Muscle layer of colon (tissue), 2 donors: ENCODE data around the gene MRPS2.

Source experiments
- H3K27ac ChIP-seq: one replicate; pipeline ENCODE4 v1.7.0; 2013; ENCODE audit warnings: low read depth, mild to moderate bottlenecking, low read length, moderate library complexity
- H3K27me3 ChIP-seq, 2 donors: one replicate each; pipeline ENCODE4 v1.7.0; 2013; ENCODE audit warnings: low read length in 2 of 2, mild to moderate bottlenecking in 2 of 2; ENCODE audit not compliant: insufficient read depth in 2 of 2, control insufficient read depth in 1 of 2
- H3K36me3 ChIP-seq: one replicate; pipeline ENCODE4 v1.7.0; 2013; ENCODE audit warnings: mild to moderate bottlenecking, low read length; ENCODE audit not compliant: insufficient read depth
- H3K4me1 ChIP-seq: one replicate; pipeline ENCODE4 v1.7.0; 2013; ENCODE audit warnings: mild to moderate bottlenecking, low read length; ENCODE audit not compliant: insufficient read depth
- H3K4me3 ChIP-seq, 2 donors: one replicate each; pipeline ENCODE4 v1.7.0; 2013; ENCODE audit warnings: low read length in 2 of 2, low read depth in 1 of 2, mild to moderate bottlenecking in 1 of 2, moderate library complexity in 1 of 2
- H3K9ac ChIP-seq: one replicate; pipeline ENCODE4 v1.7.0; 2013; ENCODE audit warnings: low read length
- H3K9me3 ChIP-seq: one replicate; pipeline ENCODE4 v1.7.0; 2013; ENCODE audit warnings: mild to moderate bottlenecking, low read length
- donor health status: abdominal sarcoma.
- donor health status: Adenocarcinoma of cecum.

MRPS2 gene

DNA sequence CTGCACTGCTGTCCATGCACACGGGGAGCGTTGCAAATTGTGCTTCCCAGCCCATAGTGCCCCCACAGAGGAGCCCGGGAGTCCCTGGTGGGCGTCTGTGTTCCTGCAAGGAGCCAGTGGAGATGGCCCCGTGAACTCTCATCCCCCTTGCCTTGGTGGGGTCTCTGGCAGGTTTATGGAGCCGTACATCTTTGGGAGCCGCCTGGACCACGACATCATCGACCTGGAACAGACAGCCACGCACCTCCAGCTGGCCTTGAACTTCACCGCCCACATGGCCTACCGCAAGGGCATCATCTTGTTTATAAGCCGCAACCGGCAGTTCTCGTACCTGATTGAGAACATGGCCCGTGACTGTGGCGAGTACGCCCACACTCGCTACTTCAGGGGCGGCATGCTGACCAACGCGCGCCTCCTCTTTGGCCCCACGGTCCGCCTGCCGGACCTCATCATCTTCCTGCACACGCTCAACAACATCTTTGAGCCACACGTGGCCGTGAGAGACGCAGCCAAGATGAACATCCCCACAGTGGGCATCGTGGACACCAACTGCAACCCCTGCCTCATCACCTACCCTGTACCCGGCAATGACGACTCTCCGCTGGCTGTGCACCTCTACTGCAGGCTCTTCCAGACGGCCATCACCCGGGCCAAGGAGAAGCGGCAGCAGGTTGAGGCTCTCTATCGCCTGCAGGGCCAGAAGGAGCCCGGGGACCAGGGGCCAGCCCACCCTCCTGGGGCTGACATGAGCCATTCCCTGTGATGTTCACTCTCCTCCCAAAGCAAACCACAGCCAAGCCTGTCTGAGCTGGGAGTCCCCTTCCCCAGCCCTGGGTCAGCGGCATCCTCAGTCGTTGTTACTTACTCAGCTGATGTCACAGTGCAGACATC is 3.1 kb downstream of the MRPS2 start:
- Histone ChIP-seq H3K9me3 (no peaks in the 10 kb centered on the region), H3K27ac (no peak overlapping the region), H3K27me3 (no peaks in the 10 kb centered on the region), H3K9ac (no peak overlapping the region), H3K4me3 (no peak overlapping the region), H3K36me3 (peaks cover 37% of the 10 kb centered on the region), H3K4me1 (peaks cover 14% of the 10 kb centered on the region)

DNA sequence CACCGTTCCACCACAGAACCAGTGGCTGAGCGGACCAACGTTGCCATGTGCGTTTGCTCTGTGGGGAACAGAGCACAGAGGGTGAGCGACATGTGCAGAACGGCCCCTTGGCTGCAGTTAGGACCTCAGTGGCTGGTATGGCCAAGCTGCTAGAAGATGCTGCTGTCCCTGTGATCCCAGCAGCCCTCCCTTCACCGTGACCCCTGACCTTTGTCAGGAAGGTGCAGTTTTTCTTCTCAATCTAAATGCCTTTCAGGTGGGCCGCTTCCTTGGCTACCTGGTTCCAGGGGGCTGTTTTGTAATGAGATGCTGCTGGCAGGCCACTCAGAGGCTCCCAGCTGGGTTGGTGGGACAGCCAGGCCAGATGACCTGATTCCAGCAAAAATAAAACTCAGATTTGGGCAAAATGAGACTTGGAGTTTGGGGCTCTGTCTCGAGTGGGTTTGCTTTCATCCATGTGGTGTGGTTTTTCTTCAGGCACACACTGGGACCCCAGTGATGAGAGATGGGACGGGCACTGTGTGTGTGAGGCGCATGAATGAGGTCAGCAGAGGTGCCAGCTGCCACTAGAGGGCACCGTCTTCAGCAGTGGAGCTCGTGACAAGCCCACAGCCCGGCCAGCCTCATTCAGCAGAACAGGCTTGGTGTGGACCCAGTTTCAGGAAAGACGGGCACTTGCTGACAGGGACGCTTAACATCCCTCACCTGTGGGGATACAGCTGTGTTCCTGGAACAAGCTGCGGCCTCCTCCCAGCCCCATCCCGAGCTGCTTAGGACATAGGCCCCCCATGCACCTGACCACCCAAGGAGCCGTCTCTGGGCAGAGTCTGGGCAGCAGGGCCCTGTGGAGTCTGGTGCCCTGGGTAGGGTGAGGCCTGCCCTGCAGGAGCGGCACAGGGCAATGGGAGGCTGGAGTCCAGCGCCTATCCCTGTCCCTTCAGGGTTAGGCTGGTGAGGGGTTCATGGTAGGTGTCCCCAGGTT is 4.1 kb downstream of the MRPS2 start:
- no peak overlapping the region for H3K27ac ChIP-seq
- no peak overlapping the region for H3K4me3 ChIP-seq
- no peaks in the 10 kb centered on the region for H3K27me3 ChIP-seq
- peaks cover 14% of the 10 kb centered on the region for H3K4me1 ChIP-seq
- no peak overlapping the region for H3K9ac ChIP-seq
- H3K36me3 ChIP-seq: peaks cover 37% of the 10 kb centered on the region
- H3K9me3 ChIP-seq: no peaks in the 10 kb centered on the region

DNA sequence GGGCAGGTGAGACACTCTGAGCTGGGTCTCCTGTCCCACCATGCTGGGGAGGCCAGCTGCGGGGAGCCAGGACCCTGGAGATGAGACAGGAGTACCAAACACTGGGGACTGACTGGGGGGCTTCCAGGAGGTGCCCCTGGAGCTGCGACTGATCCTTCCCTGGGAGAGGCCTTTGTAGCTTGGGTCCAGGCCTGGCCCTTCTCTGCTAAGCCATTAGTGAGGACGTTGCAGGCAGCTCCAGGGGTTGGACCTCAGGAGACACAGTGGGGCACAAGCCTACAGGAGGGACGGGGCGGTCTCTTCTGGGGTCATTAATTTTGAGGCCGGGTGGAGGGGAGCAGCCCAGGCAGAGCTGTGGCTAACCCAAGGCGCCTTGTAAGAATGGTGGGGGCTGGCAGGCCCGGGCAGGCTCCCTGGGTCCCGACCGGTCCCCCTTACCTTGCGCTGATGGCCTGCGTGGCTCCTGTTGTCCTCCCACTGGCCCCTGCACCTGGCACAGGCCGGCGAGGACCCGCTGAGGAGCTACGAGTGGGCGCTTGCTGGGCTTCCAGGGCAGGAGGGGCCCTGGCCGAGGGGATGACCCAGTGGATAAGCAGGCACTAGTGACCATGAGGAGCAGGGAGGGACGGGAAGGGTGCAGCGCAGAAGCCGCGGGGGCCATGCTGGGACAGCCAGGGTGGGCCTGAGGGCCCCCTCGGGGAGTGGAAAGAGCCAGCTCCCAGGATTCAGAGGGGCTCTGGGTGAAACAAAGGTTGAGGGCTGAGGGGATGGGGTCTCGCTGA is 5.1 kb downstream of the MRPS2 start:
- Histone ChIP-seq H3K36me3 (peaks cover 37% of the 10 kb centered on the region), H3K4me3 (no peak overlapping the region), H3K27me3 (no peaks in the 10 kb centered on the region), H3K9me3 (no peaks in the 10 kb centered on the region), H3K27ac (no peak overlapping the region), H3K9ac (no peak overlapping the region), H3K4me1 (peaks cover 14% of the 10 kb centered on the region)

DNA sequence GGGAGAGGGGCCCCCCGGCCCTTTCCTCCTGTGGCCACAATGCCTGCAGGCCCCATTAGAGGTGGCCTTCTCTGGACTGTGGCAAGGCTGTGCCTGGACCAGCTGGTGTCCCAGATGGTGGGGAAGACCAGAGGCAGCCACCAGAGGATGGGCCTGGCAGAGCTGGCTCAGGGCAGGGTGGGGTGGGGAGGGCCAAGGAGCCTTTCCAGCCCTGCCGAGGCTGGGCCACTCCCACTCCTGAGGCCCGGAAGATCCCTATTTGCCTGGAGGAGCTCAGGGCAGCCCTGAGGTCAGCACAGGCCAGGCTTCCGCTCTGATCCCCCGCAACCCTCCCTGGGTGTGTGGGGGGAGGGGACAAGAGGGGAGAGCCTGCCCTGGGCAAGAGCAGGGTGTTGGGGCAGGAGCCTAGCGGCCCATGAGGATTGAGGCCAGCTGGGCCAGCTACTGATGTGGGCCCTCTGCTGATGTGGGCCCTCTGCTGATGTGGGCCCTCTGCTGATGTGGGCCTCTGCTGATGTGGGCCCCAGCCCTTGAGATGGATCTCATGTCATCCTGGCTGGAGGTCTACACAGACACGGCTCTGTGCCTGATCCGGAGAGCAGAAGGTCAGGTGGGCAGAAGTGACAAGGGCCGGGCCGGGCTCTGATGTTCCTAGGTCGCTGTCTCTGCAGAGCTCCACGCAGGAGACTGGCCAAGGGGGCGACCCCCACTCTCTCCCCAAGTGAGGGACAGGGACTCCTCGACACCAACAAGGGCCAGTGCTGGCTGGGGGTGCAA is 6.0 kb downstream of the MRPS2 start:
- no peaks in the 10 kb centered on the region for H3K9me3 ChIP-seq
- peaks cover 37% of the 10 kb centered on the region for H3K36me3 ChIP-seq
- H3K4me3 ChIP-seq: no peak overlapping the region
- no peak overlapping the region for H3K9ac ChIP-seq
- H3K27ac ChIP-seq: no peak overlapping the region
- H3K27me3 ChIP-seq: no peaks in the 10 kb centered on the region
- peaks cover 12% of the 10 kb centered on the region for H3K4me1 ChIP-seq

DNA sequence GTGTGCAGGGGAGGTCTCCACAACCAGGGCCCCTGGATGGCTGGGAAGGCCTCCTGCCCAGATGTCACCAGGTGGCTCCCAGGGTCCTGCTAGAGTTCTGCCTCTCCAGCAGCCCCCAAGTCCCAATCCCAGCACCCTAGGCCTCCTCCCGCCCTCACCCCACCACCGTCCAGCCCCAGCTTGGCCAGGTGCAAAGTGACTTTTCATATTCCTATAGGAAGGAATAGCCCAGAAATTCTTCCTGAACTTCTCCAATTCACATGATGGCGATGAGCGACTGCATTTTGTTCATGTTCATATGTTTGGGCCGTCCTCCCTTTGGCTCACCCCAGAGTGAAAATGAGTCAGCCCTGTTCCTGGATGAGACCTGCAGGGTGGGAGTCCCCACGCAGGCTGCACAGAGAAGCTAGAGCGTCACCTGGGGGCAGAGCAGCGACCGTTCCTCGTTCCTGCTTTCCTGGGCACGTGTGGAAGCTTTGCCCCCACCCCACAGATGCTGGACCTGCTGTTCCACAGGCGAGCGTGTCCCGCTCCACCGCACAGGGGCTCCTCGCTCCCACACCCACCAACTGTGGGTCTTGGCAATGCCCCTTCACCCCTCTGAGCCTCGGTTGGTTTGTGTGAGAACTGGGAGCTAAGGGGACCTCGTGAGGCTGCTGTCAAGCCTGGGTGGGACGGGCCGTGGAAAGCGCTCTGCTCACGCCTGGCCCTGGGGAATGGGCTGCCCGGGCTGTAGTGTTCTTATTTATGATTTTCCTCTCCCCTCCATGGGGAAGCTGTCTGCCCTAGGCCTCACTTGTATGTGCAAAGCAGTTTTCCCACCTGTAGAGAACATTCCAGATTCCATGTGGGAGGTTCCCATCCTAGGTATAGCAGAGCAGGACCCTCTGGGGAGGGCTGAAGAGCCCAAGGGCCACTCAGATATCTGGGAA is 6.9 kb downstream of the MRPS2 start:
- H3K9ac ChIP-seq: no peak overlapping the region
- H3K9me3 ChIP-seq: no peaks in the 10 kb centered on the region
- peaks cover 3% of the 10 kb centered on the region for H3K4me1 ChIP-seq
- peaks cover 30% of the 10 kb centered on the region for H3K36me3 ChIP-seq
- H3K27me3 ChIP-seq: no peaks in the 10 kb centered on the region
- no peak overlapping the region for H3K27ac ChIP-seq
- no peak overlapping the region for H3K4me3 ChIP-seq

DNA sequence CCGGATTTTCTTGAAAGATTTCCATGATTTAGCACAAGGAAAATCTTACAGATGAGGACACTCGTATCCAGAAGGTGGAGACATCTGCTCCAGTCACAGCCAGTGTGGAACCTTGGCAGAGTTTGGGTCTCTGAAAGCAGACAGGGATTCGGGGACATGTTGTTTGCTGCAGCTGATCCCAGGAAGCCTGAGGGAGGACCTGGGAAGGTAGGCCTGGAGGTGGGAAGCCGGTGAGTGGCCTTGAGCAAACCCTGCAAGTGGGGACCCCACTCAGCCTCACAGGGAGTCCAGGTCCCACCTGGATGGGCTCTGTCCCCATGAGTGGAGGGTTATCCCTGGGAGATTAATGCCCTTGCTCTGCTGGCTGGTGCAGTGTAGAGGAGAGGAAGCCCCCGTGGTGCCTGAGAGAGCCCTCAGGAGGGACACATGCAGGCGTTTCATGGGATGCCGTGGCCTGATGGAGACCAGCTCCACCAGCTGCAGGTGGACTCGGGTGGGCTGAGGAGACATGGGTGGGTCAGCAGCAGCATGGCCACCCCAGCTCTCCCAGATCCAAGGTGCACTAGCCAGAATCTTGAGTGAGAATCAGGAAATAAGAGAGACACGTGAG is 7.8 kb downstream of the MRPS2 start:
- Histone ChIP-seq H3K27me3 (no peaks in the 10 kb centered on the region), H3K4me1 (no peaks in the 10 kb centered on the region), H3K27ac (no peak overlapping the region)

DNA sequence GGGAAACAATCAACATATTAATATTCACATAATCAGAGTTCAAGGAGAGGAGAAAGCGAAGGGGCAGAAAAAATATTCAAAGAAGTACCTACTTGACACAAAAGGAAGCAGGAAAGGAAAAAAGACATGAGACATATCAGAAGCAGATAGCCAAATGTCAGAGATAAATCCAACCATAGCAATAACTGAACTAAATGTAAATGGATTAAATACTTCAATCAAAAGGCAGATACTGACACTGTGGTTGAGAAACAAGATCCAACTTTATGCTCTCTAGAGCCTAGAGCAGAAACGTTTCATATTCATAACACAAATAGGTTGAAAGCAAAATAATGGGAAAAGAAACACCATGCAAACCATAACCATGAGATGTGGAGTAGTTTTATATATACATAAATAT is 9.0 kb downstream of the MRPS2 start:
- H3K27ac ChIP-seq: no peak overlapping the region
- no peak overlapping the region for H3K9ac ChIP-seq
- no peak overlapping the region for H3K4me3 ChIP-seq
- H3K9me3 ChIP-seq: no peaks in the 10 kb centered on the region
- no peaks in the 10 kb centered on the region for H3K27me3 ChIP-seq
- H3K36me3 ChIP-seq: peaks cover 9% of the 10 kb centered on the region
- no peaks in the 10 kb centered on the region for H3K4me1 ChIP-seq

More for the DNA sequence above, 7.8 kb downstream of the MRPS2 start:
- Histone ChIP-seq H3K9ac (no peak overlapping the region), H3K9me3 (no peaks in the 10 kb centered on the region), H3K36me3 (peaks cover 20% of the 10 kb centered on the region), H3K4me3 (no peak overlapping the region)

DNA sequence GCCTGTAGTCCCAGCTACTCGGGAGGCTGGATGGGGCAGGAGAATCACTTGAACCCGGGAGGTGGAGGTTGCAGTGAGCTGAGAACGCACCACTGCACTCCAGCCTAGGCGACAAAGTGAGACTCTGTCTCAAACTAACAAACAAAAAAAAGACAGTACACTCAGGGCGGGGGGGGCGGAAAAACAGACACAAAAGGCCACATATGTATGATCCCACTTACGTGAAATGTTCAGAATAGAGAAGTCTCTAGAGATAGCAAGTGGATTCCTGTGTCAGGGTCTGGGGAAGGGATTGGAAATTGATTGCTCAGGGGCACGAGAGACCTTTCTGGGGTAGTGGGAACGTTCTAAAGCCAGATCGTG is 11.7 kb downstream of the MRPS2 start:
- Histone ChIP-seq H3K36me3 (no peaks in the 10 kb centered on the region), H3K27me3 (no peaks in the 10 kb centered on the region), H3K4me3 (no peak overlapping the region), H3K4me1 (no peaks in the 10 kb centered on the region), H3K9me3 (no peaks in the 10 kb centered on the region), H3K27ac (no peak overlapping the region), H3K9ac (no peak overlapping the region)

DNA sequence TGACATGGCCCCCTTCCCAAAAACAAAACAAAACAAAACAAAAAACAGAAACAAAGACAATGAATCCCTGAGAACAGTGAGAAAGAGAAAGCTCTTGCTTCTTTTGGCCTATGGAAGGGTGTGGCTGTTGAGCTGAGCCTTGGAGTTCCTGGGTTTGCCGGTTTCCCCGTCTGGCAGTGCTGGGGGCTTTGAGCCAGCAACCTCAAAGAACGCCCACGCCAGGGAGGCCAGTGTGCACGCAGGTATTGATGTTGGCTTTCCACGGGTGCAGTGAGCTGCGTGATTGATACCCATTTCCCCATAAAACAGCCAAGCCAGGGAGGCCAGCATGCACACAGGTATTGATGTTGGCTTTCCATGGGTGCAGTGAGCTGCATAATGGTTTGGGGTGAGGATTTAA is 12.4 kb downstream of the MRPS2 start:
- Histone ChIP-seq H3K27me3 (no peaks in the 10 kb centered on the region), H3K9me3 (no peaks in the 10 kb centered on the region), H3K4me1 (no peaks in the 10 kb centered on the region), H3K4me3 (no peak overlapping the region), H3K27ac (no peak overlapping the region), H3K36me3 (no peaks in the 10 kb centered on the region), H3K9ac (no peak overlapping the region)
